ENCODE measurements around the gene LAMC3.

LAMC3 gene

GRCh38 chr9:130963337-130963908 lies 45.6 kb upstream of the LAMC3 start:
- Histone ChIP-seq H3K36me3 (ENCODE audit: control insufficient read depth, insufficient read depth, low read length) (no peaks in the 10 kb centered on the region), H3K4me3 (replicated peaks; ENCODE audit: low read depth, low read length) (no peak overlapping the region), H3K27me3 (replicated peaks; ENCODE audit: control insufficient read depth, insufficient read depth, low read length) (no peaks in the 10 kb centered on the region)
- no peak for TF ChIP-seq CTCF (IDR thresholded peaks at IDR 0.05; ENCODE audit: insufficient read depth, low read length, poor library complexity, severe bottlenecking)
- no peak for DNase-seq (ENCODE audit: extremely low read depth, insufficient read length)

- Histone ChIP-seq H3K36me3 (ENCODE audit: control insufficient read depth, insufficient read depth, low read length) (no peaks in the 10 kb centered on the region), H3K4me3 (replicated peaks; ENCODE audit: low read depth, low read length) (no peak overlapping the region), H3K27me3 (replicated peaks; ENCODE audit: control insufficient read depth, insufficient read depth, low read length) (no peaks in the 10 kb centered on the region)
- TF ChIP-seq CTCF (IDR thresholded peaks at IDR 0.05; ENCODE audit: insufficient read depth, low read length, poor library complexity, severe bottlenecking) = no peak
- DNase-seq (ENCODE audit: extremely low read depth, insufficient read length) = no peak
Measured at GRCh38 chr9:130963916-130964315, 45.1 kb upstream of the LAMC3 start.

DNA sequence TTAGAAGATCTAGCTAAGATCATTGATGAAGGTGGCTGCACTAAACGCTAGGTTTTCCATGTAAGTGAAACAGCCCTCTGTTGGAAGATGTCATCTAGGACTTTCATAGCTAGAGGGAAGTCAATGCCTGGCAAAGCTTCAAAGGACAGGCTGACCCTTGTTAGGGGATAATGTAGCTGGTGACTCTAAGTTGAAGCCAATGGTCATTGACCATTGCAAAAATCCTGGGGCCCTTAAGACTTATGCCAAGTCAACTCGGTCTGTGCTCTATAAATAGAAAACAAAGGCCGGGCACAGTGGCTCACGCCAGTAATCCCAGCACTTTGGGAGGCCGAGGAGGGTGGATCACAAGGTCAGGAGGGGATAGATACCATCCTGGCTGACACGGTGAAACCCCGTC lies 43.3 kb upstream of the LAMC3 start:
- no peak for TF ChIP-seq CTCF (IDR thresholded peaks at IDR 0.05; ENCODE audit: insufficient read depth, low read length, poor library complexity, severe bottlenecking)
- no peaks in the 10 kb centered on the region for H3K27me3 ChIP-seq (replicated peaks; ENCODE audit: control insufficient read depth, insufficient read depth, low read length)
- no peak for DNase-seq (ENCODE audit: extremely low read depth, insufficient read length)

DNA sequence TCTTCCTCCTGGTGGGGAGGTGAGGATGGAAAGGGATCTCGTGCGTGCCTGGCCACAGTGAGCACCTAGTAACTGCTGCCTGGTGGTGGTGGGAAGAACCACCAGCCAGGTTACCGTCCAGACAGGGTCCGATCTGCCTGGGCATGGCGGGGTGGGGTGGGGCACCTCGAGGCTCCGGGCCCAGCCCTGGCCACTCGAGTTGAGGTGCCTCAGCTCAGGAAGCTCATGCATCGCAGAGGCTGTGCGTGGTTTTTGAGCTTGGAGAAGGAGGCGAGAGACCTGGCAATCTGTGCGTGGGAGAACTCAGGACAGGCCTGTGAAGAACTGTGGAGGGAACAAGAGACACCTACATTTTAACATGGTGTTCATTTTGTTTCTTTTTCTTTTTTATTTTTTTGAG lies 38.9 kb upstream of the LAMC3 start:
- Histone ChIP-seq H3K36me3 (ENCODE audit: control insufficient read depth, insufficient read depth, low read length) (no peaks in the 10 kb centered on the region), H3K27me3 (replicated peaks; ENCODE audit: control insufficient read depth, insufficient read depth, low read length) (no peaks in the 10 kb centered on the region; the same call in 1 of the 2 replicates), H3K4me3 (replicated peaks; ENCODE audit: low read depth, low read length) (no peak overlapping the region)
- TF ChIP-seq CTCF (IDR thresholded peaks at IDR 0.05; ENCODE audit: insufficient read depth, low read length, poor library complexity, severe bottlenecking) = no peak
- DNase-seq (ENCODE audit: extremely low read depth, insufficient read length) = no peak

More for the DNA sequence above, 43.3 kb upstream of the LAMC3 start:
- no peaks in the 10 kb centered on the region for H3K36me3 ChIP-seq (ENCODE audit: control insufficient read depth, insufficient read depth, low read length)
- no peak overlapping the region for H3K4me3 ChIP-seq (replicated peaks; ENCODE audit: low read depth, low read length)

- H3K27me3 ChIP-seq (replicated peaks; ENCODE audit: control insufficient read depth, insufficient read depth, low read length) = no peaks in the 10 kb centered on the region; the same call in 1 of the 2 replicates
- H3K4me3 ChIP-seq (replicated peaks; ENCODE audit: low read depth, low read length) = no peak overlapping the region
- TF ChIP-seq CTCF (IDR thresholded peaks at IDR 0.05; ENCODE audit: insufficient read depth, low read length, poor library complexity, severe bottlenecking) = no peak
- no peaks in the 10 kb centered on the region for H3K36me3 ChIP-seq (ENCODE audit: control insufficient read depth, insufficient read depth, low read length)
- no peak for DNase-seq (ENCODE audit: extremely low read depth, insufficient read length)
Measured at GRCh38 chr9:130970855-130971254, 38.1 kb upstream of the LAMC3 start.

Data from GM06990 (cell line).